OCI-LY3 (cell line): ENCODE results near the gene OTUD7B.
"Not testable (repeated sequence)": the region's sequence is repeated elsewhere in the genome, so short reads cannot be mapped to it uniquely, and the experiment has no call there.

ENCODE experiments used
- H2AFZ ChIP-seq: fragments of 200-600, 300-600 bp; shearing (Covaris generic); 2 replicates; pipeline ENCODE4 v1.6.0; 2014; ENCODE audit warnings: antibody characterized with exemption, low read depth, low read length
- H3K27ac ChIP-seq: fragments of 200-600, 300-600 bp; sonication (generic); 2 replicates; pipeline ENCODE4 v1.5.1; 2014; ENCODE audit warnings: mild to moderate bottlenecking, low read length, moderate library complexity, mixed read lengths
- H3K27me3 ChIP-seq: fragments of 200-600, 300-600 bp; sonication (generic); 2 replicates; pipeline ENCODE4 v1.6.1; 2014; ENCODE audit warnings: low read depth, low read length, mixed read lengths
- H3K36me3 ChIP-seq: fragments of 200-600, 300-600 bp; sonication (generic); replicated peaks from 2 replicates; pipeline ENCODE3; 2014; ENCODE audit warnings: low read depth, low read length, mixed read lengths
- H3K4me1 ChIP-seq: fragments of 300-600, 200-600 bp; sonication (generic); 2 replicates; pipeline ENCODE4 v1.6.1; 2014; ENCODE audit warnings: low read length, mixed read lengths
- H3K4me2 ChIP-seq: fragments of 200-600, 300-600 bp; sonication (generic); 2 replicates; pipeline ENCODE4 v1.6.1; 2014; ENCODE audit warnings: low read length, mixed read lengths
- H3K4me3 ChIP-seq: fragments of 300-600, 200-600 bp; sonication (generic); 2 replicates; pipeline ENCODE4 v1.5.1; 2014; ENCODE audit warnings: antibody characterized with exemption, mild to moderate bottlenecking, low read length, moderate library complexity
- H3K79me2 ChIP-seq: fragments of 300-600, 200-600 bp; shearing (Covaris generic); 2 replicates; pipeline ENCODE4 v1.6.1; 2014; ENCODE audit warnings: mild to moderate bottlenecking, low read length, mixed read lengths
- H3K9ac ChIP-seq: fragments of 300-600, 200-600 bp; shearing (Covaris generic); 2 replicates; pipeline ENCODE4 v1.6.0; 2014; ENCODE audit warnings: mild to moderate bottlenecking, low read length, moderate library complexity
- H3K9me3 ChIP-seq: fragments of 200-600, 300-600 bp; shearing (Covaris generic); 2 replicates; pipeline ENCODE4 v1.6.1; 2014; ENCODE audit warnings: low read length, mixed read lengths; ENCODE audit not compliant: insufficient read depth
- H4K20me1 ChIP-seq: fragments of 200-600, 300-600 bp; sonication (generic); 2 replicates; pipeline ENCODE4 v1.6.1; 2016; ENCODE audit warnings: low read length, mixed read lengths; ENCODE audit not compliant: insufficient read depth
- EZH2phosphoT487 ChIP-seq: fragments of 200-600 bp; shearing (Covaris generic); IDR thresholded peaks from 2 replicates; pipeline ENCODE4 v1.6.1; 2018; ENCODE audit warnings: antibody characterized with exemption, mixed run types, low read depth
- TF ChIP-seq, protein P1 (sequence below): fragments of 200-600, 300-600 bp; sonication (generic); IDR thresholded peaks from 2 replicates; pipeline ENCODE4 v1.5.1; 2014; ENCODE audit warnings: antibody characterized with exemption, low read length, low read depth

OTUD7B gene

DNA sequence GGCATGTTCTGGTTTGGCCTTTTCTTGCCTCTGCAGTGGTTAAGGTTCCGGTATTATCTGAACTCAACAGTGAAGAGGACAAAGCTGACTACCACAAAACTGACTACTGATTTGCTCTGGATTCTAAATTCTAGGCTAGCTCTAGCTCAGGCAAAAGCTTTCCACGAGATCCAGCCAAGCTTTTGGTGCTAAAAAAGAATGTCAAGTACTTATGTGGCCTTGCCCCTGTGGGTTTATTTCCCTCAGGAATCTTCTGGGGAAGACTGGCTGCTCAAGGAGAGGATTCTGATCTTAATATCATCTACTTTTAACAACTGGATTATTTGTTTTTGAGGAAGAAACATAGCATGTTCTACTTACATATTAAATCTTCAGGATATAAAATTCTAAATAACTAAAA, 47.8 kb downstream of the OTUD7B start:
- Histone ChIP-seq H3K9ac (no peak overlapping the region), H3K4me2 (no peak overlapping the region), H3K4me3 (no peak overlapping the region), H4K20me1 (no peaks in the 10 kb centered on the region), H3K36me3 (peaks cover 22% of the 10 kb centered on the region), H2AFZ (no peak overlapping the region), H3K9me3 (no peaks in the 10 kb centered on the region), H3K79me2 (no peaks in the 10 kb centered on the region), H3K27ac (no peak overlapping the region), H3K4me1 (no peaks in the 10 kb centered on the region), H3K27me3 (no peaks in the 10 kb centered on the region)
- no peak for TF ChIP-seq EZH2phosphoT487
- TF ChIP-seq, protein P1, sequence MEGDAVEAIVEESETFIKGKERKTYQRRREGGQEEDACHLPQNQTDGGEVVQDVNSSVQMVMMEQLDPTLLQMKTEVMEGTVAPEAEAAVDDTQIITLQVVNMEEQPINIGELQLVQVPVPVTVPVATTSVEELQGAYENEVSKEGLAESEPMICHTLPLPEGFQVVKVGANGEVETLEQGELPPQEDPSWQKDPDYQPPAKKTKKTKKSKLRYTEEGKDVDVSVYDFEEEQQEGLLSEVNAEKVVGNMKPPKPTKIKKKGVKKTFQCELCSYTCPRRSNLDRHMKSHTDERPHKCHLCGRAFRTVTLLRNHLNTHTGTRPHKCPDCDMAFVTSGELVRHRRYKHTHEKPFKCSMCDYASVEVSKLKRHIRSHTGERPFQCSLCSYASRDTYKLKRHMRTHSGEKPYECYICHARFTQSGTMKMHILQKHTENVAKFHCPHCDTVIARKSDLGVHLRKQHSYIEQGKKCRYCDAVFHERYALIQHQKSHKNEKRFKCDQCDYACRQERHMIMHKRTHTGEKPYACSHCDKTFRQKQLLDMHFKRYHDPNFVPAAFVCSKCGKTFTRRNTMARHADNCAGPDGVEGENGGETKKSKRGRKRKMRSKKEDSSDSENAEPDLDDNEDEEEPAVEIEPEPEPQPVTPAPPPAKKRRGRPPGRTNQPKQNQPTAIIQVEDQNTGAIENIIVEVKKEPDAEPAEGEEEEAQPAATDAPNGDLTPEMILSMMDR, result no peak

DNA sequence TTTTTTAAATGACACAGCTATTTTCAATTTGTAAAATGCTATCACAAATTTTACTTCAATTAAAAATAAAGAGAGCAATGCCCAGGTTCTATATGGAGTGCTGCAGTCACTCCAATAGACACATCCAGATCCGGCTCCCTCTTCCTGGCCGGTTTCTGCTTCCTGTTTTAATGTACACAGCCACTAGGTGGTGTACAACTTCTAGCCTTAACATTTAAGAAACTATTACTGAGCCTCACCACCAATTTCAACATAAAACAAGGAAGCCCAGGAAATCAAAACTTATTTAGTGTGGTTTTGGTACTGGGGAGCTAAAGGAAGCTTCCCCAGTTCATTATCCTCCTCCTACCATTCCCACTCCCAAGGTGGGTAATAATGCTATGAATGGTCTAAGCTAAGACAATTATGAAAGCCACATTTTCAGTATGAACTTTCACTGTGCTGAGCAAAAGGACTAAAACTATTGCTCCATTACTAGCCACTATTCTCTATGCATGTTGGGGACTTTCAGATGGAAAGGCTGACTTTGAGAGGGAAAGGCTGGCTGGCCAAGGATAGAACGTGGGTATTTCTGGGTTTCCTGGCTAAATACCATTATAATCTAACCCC, 48.4 kb downstream of the OTUD7B start:
- H3K9ac ChIP-seq, result no peak overlapping the region
- H4K20me1 ChIP-seq, result no peaks in the 10 kb centered on the region
- H3K4me2 ChIP-seq, result no peak overlapping the region
- no peak overlapping the region for H3K27ac ChIP-seq
- peaks cover 21% of the 10 kb centered on the region for H3K36me3 ChIP-seq
- no peaks in the 10 kb centered on the region for H3K9me3 ChIP-seq
- no peak overlapping the region for H3K4me3 ChIP-seq
- no peaks in the 10 kb centered on the region for H3K27me3 ChIP-seq
- no peaks in the 10 kb centered on the region for H3K79me2 ChIP-seq
- H3K4me1 ChIP-seq, result no peaks in the 10 kb centered on the region
- H2AFZ ChIP-seq, result no peak overlapping the region
- no peak for TF ChIP-seq EZH2phosphoT487
- TF ChIP-seq, protein P1, result peak; percentile 88

DNA sequence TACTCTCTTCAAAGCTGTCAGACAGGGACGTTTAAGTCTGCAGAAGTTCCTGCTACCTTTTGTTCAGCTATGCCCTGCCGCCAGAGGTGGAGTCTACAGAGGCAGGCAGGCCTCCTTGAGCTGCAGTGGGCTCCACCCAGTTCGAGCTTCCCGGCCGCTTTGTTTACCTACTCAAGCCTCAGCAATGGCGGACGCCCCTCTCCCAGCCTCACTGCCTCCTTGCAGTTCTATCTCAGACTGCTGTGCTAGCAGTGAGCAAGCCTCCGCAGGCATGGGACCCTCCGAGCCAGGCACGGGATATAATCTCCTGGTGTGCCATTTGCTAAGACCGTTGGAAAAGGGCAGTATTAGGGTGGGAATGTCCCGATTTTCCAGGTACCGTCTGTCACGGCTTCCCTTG, 53.0 kb downstream of the OTUD7B start:
- not testable (repeated sequence) for H3K9ac ChIP-seq, H3K4me1 ChIP-seq, H3K79me2 ChIP-seq

DNA sequence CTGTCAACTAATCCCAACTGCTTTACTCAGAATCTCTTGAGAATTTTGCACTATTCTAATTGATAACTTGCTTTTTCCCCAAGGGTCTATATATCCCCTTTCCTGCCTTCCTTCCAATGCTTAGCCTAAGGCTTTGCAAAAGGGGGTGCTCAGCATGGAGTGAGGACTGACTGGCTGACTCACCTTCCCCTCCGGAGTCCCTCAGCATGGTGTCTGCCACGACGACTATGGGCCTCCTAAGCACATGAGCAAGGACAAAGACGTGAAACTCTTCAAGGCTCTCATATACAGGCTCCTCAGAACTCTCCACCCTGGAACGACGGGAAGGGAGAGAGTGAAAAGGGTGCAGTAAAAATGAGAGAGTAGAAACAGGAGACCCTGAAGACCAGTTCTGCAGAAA, 60.6 kb downstream of the OTUD7B start:
- no peaks in the 10 kb centered on the region for H3K27me3 ChIP-seq
- no peak overlapping the region for H3K4me2 ChIP-seq
- H3K79me2 ChIP-seq, result no peaks in the 10 kb centered on the region
- no peaks in the 10 kb centered on the region for H3K9me3 ChIP-seq
- H3K4me3 ChIP-seq, result no peak overlapping the region
- no peaks in the 10 kb centered on the region for H4K20me1 ChIP-seq
- no peak overlapping the region for H3K27ac ChIP-seq
- TF ChIP-seq, protein P1, result no peak
- no peak for TF ChIP-seq EZH2phosphoT487
- peaks cover 3% of the 10 kb centered on the region for H3K36me3 ChIP-seq
- H3K4me1 ChIP-seq, result no peaks in the 10 kb centered on the region
- no peak overlapping the region for H2AFZ ChIP-seq
- H3K9ac ChIP-seq, result no peak overlapping the region

More for the DNA sequence above, 53.0 kb downstream of the OTUD7B start:
- H3K27me3 ChIP-seq, H2AFZ ChIP-seq, H3K27ac ChIP-seq, H3K9me3 ChIP-seq, H3K4me3 ChIP-seq, H3K36me3 ChIP-seq, H3K4me2 ChIP-seq, H4K20me1 ChIP-seq: not testable (repeated sequence)
